Measurements from ENCODE around the gene SPDYE5. TPM values are rescaled to one million over a fixed set of nuclear protein-coding genes. Genes with fewer than 3 reads are reported as not detected.

Gene SPDYE5
- total and polyA plus RNA-seq, 2 experiments from 2014 or later = 1.8 TPM; not detected in 1

GRCh38 chr7:75534727-75535307 lies 42.7 kb downstream of the SPDYE5 start:
- Histone ChIP-seq H2AFZ (no peak overlapping the region), H3K79me2 (replicated peaks; ENCODE audit: insufficient read depth) (no peaks in the 10 kb centered on the region), H3K4me3 (no peak overlapping the region), H3K4me2 (no peak overlapping the region), H3K9me2 (ENCODE audit: insufficient read depth) (no peaks in the 10 kb centered on the region), H3F3A (replicated peaks; ENCODE audit: low read depth) (0 out of 2 replicates have a peak, but pooled peaks cover 2% of the 10 kb centered on the region), H4K20me1 (replicated peaks; ENCODE audit: insufficient read depth) (peaks cover 4% of the 10 kb centered on the region; the same call in 1 of the 2 replicates), H3K27ac (ENCODE audit: low read depth) (no peak overlapping the region), H3K36me3 (ENCODE audit: insufficient read depth) (peaks cover 36% of the 10 kb centered on the region), H3K27me3 (ENCODE audit: insufficient read depth) (no peaks in the 10 kb centered on the region), H3K4me1 (ENCODE audit: insufficient read depth) (no peaks in the 10 kb centered on the region)
- Mint-ChIP-seq H3K9me3 (no peaks in the 10 kb centered on the region), H3K4me3 (no peak overlapping the region), H3K36me3 (ENCODE audit: low read depth) (peaks cover 58% of the 10 kb centered on the region), H3K27ac (no peak overlapping the region), H3K27me3 (ENCODE audit: insufficient read depth, low read depth, poor library complexity) (peaks cover 13% of the 10 kb centered on the region), H3K4me1 (peaks cover 4% of the 10 kb centered on the region; the same call in 1 of the 3 replicates)
- DNase-seq (ENCODE audit: low spot score) (no peak), ATAC-seq (no peak)
- TF ChIP-seq ETS1 (IDR thresholded peaks at IDR 0.05) = no peak
- no peak for TF ChIP-seq EZH2phosphoT487 (IDR thresholded peaks at IDR 0.05; ENCODE audit: unreplicated experiment)
- TF ChIP-seq STAT1 (IDR thresholded peaks at IDR 0.05; ENCODE audit: unreplicated experiment) = no peak
- no peak for TF ChIP-seq ZNF462 (CRISPR knock-in tag; IDR thresholded peaks at IDR 0.05)
- TF ChIP-seq ZNF114 (CRISPR knock-in tag; IDR thresholded peaks at IDR 0.05) = no peak
- TF ChIP-seq CTCF (conservative IDR thresholded peaks at IDR 0.05; ENCODE audit: low read depth in 2 of 2) = no peak
- TF ChIP-seq EZH2 (IDR thresholded peaks at IDR 0.05; ENCODE audit: low read depth, unreplicated experiment) = no peak
- TF ChIP-seq CREB1 (CRISPR knock-in tag; IDR thresholded peaks at IDR 0.05; ENCODE audit: low read depth) = no peak
